GM12878 (cell line): ENCODE measurements around the gene DIPK1A. TPM values are rescaled to one million over a fixed set of nuclear protein-coding genes. Genes with fewer than 3 reads are reported as not detected.

Source experiments
- CHD1 ChIP-seq: IDR thresholded peaks from 2 replicates; pipeline ENCODE4 v1.6.1; 2012; ENCODE audit warnings: low read depth, low read length, improper control_type of control experiment
- CHD4 ChIP-seq: fragments of 200-600 bp; sonication (generic); IDR thresholded peaks from 2 replicates; pipeline ENCODE4 v1.6.1; 2016; ENCODE audit warnings: mild to moderate bottlenecking
- RBBP5 ChIP-seq: fragments of 200-600 bp; sonication (generic); conservative IDR thresholded peaks from 2 replicates; pipeline ENCODE4 v1.6.1; 2016
- SIX5 ChIP-seq: IDR thresholded peaks from 2 replicates; pipeline ENCODE4 v1.6.1; 2011; ENCODE audit warnings: mild to moderate bottlenecking, low read depth, low read length, moderate library complexity; ENCODE audit not compliant: severe bottlenecking
- SUPT20H ChIP-seq: IDR thresholded peaks from 2 replicates; pipeline ENCODE4 v1.6.1; 2011; ENCODE audit warnings: low read depth, mild to moderate bottlenecking, low read length, moderate library complexity, borderline replicate concordance; ENCODE audit not compliant: control insufficient read depth
- polyA plus RNA-seq, 11 experiments: library from polyadenylated mRNA; depleted of rRNA in 4 of 11; unstranded in 6 of 11; stranded (reverse) in 5 of 11; fragments of >200 nt; fragmentation: Nextera tagmentation in 4 of 11; fragmentation: Illumina TruSeq in 1 of 11; extraction: Ambion mirVana in 4 of 11; extraction: Trizol in 1 of 11; gene quantifications; 1 replicate in 1 of 11; 2 replicates in 10 of 11; pipeline versions ENCODE4 v1.2.1 to v1.2.3, GENCODE V29; 2011 to 2016; ENCODE audit warnings: inconsistent platforms in 2 of 11, missing spikeins in 2 of 11, low read depth in 1 of 11
- small RNA-seq: library from RNA; depleted of rRNA; stranded (forward); fragments of <200 nt; gene quantifications from one replicate; pipeline ENCODE3, GENCODE V24; 2014
- total RNA-seq, 4 experiments: library from RNA; depleted of rRNA in 3 of 4; stranded (reverse); fragments of >200 nt in 3 of 4; fragmentation: Illumina TruSeq in 1 of 4; extraction: Trizol in 1 of 4; gene quantifications; 2 replicates each; pipeline versions ENCODE4 v1.2.1 to v1.2.3, GENCODE V29; 2013 to 2021
- TF ChIP-seq, protein P1 (sequence below): IDR thresholded peaks from 2 replicates; pipeline ENCODE4 v1.6.1; 2012; ENCODE audit warnings: mild to moderate bottlenecking, low read depth, low read length

DIPK1A gene
- total and polyA plus RNA-seq, 10 of the 15 experiments (the other 5 are each of a cell fraction or from before 2014, with no cell fraction given): 4.9 to 15.0 (median 9.7) TPM

DNA sequence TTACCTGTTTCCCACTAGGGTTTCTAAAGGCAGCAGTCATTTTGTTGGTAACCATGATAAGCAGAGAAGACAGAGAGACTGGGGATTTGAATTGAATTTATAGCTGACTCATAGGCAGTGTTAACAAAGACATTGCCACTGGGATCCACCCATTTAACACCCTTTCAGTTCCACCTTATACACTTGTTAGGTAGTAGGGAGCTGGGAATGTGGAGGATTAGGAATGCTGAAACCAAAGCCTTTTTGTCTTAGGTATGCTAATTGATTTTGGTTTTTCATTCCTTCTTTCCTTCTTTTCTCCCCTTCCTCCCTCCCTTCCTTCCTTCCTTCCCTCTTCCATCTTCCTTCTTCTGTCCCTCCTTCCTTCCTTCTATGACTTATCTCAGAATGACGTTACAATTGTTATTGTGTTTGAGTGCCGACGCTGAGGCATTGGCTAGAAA lies 168.9 kb downstream of the DIPK1A start (continued):
- TF ChIP-seq, protein P1, sequence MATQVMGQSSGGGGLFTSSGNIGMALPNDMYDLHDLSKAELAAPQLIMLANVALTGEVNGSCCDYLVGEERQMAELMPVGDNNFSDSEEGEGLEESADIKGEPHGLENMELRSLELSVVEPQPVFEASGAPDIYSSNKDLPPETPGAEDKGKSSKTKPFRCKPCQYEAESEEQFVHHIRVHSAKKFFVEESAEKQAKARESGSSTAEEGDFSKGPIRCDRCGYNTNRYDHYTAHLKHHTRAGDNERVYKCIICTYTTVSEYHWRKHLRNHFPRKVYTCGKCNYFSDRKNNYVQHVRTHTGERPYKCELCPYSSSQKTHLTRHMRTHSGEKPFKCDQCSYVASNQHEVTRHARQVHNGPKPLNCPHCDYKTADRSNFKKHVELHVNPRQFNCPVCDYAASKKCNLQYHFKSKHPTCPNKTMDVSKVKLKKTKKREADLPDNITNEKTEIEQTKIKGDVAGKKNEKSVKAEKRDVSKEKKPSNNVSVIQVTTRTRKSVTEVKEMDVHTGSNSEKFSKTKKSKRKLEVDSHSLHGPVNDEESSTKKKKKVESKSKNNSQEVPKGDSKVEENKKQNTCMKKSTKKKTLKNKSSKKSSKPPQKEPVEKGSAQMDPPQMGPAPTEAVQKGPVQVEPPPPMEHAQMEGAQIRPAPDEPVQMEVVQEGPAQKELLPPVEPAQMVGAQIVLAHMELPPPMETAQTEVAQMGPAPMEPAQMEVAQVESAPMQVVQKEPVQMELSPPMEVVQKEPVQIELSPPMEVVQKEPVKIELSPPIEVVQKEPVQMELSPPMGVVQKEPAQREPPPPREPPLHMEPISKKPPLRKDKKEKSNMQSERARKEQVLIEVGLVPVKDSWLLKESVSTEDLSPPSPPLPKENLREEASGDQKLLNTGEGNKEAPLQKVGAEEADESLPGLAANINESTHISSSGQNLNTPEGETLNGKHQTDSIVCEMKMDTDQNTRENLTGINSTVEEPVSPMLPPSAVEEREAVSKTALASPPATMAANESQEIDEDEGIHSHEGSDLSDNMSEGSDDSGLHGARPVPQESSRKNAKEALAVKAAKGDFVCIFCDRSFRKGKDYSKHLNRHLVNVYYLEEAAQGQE: no peak
- TF ChIP-seq SIX5 (no peak), CHD1 (no peak), RBBP5 (no peak), SUPT20H (no peak), CHD4 (no peak)

Small RNA genes lying within 50 kb of the gene (small RNA-seq; reads per million reads assigned to genes)
- gene RF00432: not detected
- gene RN7SL692P: not detected
- gene RNU6-210P: not detected
- not detected for gene RNU6-970P
- 20.2 reads per million, percentile 97 among the genes with 10 or more reads in this experiment for gene SNORA66
- gene SNORD21: not detected

Other genes starting within 250 kb of the DIPK1A start
- gene EVI5, start 176.4 kb downstream of the DIPK1A start, total RNA-seq (2014; rRNA removed): 3.7 and 6.8 TPM in 2 replicates
- gene EVI5, start 176.4 kb downstream of the DIPK1A start, total RNA-seq (2014; rRNA removed; fragmentation: Illumina TruSeq; extraction: Trizol): 2.3 and 3.7 TPM in 2 replicates
- 2.1 and 2.5 TPM in 2 replicates for gene EVI5, start 176.4 kb downstream of the DIPK1A start, total RNA-seq (2021)
- gene EVI5, start 176.4 kb downstream of the DIPK1A start, polyA plus RNA-seq (2011; rRNA removed): 1.4 and 2.0 TPM in 2 replicates
- gene EVI5, start 176.4 kb downstream of the DIPK1A start, polyA plus RNA-seq (2014; fragmentation: Illumina TruSeq; extraction: Trizol): 0.78 and 1.3 TPM in 2 replicates
- gene EVI5, start 176.4 kb downstream of the DIPK1A start, polyA plus RNA-seq (2014; fragmentation: Nextera tagmentation; extraction: Ambion mirVana): under 1 TPM; 0.27 to 0.98 TPM
- 2.4 and 5.1 TPM in 2 replicates for gene EVI5, start 176.4 kb downstream of the DIPK1A start, polyA plus RNA-seq (2014; rRNA removed)
- gene EVI5, start 176.4 kb downstream of the DIPK1A start, polyA plus RNA-seq (2016; fragmentation: Nextera tagmentation; extraction: Ambion mirVana): 1 to 10 TPM; 1.3 to 2.0 TPM
- gene RPL5, start 129.4 kb downstream of the DIPK1A start, total RNA-seq (2014; rRNA removed): 2,485 and 2,957 TPM in 2 replicates
- 2,629 and 2,674 TPM in 2 replicates for gene RPL5, start 129.4 kb downstream of the DIPK1A start, total RNA-seq (2014; rRNA removed; fragmentation: Illumina TruSeq; extraction: Trizol)
- 1,758 and 1,801 TPM in 2 replicates for gene RPL5, start 129.4 kb downstream of the DIPK1A start, total RNA-seq (2021)
- 3,432 and 4,044 TPM in 2 replicates for gene RPL5, start 129.4 kb downstream of the DIPK1A start, polyA plus RNA-seq (2011; rRNA removed)
- 2,529 and 2,797 TPM in 2 replicates for gene RPL5, start 129.4 kb downstream of the DIPK1A start, polyA plus RNA-seq (2014; fragmentation: Illumina TruSeq; extraction: Trizol)
- gene RPL5, start 129.4 kb downstream of the DIPK1A start, polyA plus RNA-seq (2014; fragmentation: Nextera tagmentation; extraction: Ambion mirVana): 1,000 to 10,000 TPM; 5,267 to 6,047 TPM
- gene RPL5, start 129.4 kb downstream of the DIPK1A start, polyA plus RNA-seq (2014; rRNA removed): 3,008 and 3,188 TPM in 2 replicates
- 1,000 to 10,000 TPM; 1,685 to 1,729 TPM for gene RPL5, start 129.4 kb downstream of the DIPK1A start, polyA plus RNA-seq (2016; fragmentation: Nextera tagmentation; extraction: Ambion mirVana)
- 33.3 and 41.8 TPM in 2 replicates for gene MTF2, start 117.8 kb upstream of the DIPK1A start, total RNA-seq (2014; rRNA removed)
- 43.6 and 44.3 TPM in 2 replicates for gene MTF2, start 117.8 kb upstream of the DIPK1A start, total RNA-seq (2014; rRNA removed; fragmentation: Illumina TruSeq; extraction: Trizol)
- 45.9 and 54.8 TPM in 2 replicates for gene MTF2, start 117.8 kb upstream of the DIPK1A start, total RNA-seq (2021)
- 74.9 and 102 TPM in 2 replicates for gene MTF2, start 117.8 kb upstream of the DIPK1A start, polyA plus RNA-seq (2011; rRNA removed)
- 38.8 and 40.7 TPM in 2 replicates for gene MTF2, start 117.8 kb upstream of the DIPK1A start, polyA plus RNA-seq (2014; fragmentation: Illumina TruSeq; extraction: Trizol)
- gene MTF2, start 117.8 kb upstream of the DIPK1A start, polyA plus RNA-seq (2014; fragmentation: Nextera tagmentation; extraction: Ambion mirVana): 10 to 100 TPM; 22.6 to 30.6 TPM
- gene MTF2, start 117.8 kb upstream of the DIPK1A start, polyA plus RNA-seq (2014; rRNA removed): 32.3 and 41.9 TPM in 2 replicates
- 10 to 100 TPM; 67.4 to 69.4 TPM for gene MTF2, start 117.8 kb upstream of the DIPK1A start, polyA plus RNA-seq (2016; fragmentation: Nextera tagmentation; extraction: Ambion mirVana)
- gene TMED5, start 219.0 kb upstream of the DIPK1A start, total RNA-seq (2014; rRNA removed): 66.8 and 74.4 TPM in 2 replicates
- 53.0 and 53.6 TPM in 2 replicates for gene TMED5, start 219.0 kb upstream of the DIPK1A start, total RNA-seq (2014; rRNA removed; fragmentation: Illumina TruSeq; extraction: Trizol)
- 49.8 and 50.6 TPM in 2 replicates for gene TMED5, start 219.0 kb upstream of the DIPK1A start, total RNA-seq (2021)
- 67.3 and 113 TPM in 2 replicates for gene TMED5, start 219.0 kb upstream of the DIPK1A start, polyA plus RNA-seq (2011; rRNA removed)
- gene TMED5, start 219.0 kb upstream of the DIPK1A start, polyA plus RNA-seq (2014; fragmentation: Illumina TruSeq; extraction: Trizol): 47.4 and 63.5 TPM in 2 replicates
- 10 to 100 TPM; 18.5 to 19.9 TPM for gene TMED5, start 219.0 kb upstream of the DIPK1A start, polyA plus RNA-seq (2014; fragmentation: Nextera tagmentation; extraction: Ambion mirVana)
- gene TMED5, start 219.0 kb upstream of the DIPK1A start, polyA plus RNA-seq (2014; rRNA removed): 49.2 and 55.0 TPM in 2 replicates
- gene TMED5, start 219.0 kb upstream of the DIPK1A start, polyA plus RNA-seq (2016; fragmentation: Nextera tagmentation; extraction: Ambion mirVana): 10 to 100 TPM; 76.9 to 80.6 TPM
- 15.6 and 17.0 TPM in 2 replicates for gene CCDC18, start 219.3 kb upstream of the DIPK1A start, total RNA-seq (2014; rRNA removed)
- gene CCDC18, start 219.3 kb upstream of the DIPK1A start, total RNA-seq (2014; rRNA removed; fragmentation: Illumina TruSeq; extraction: Trizol): 31.9 and 32.9 TPM in 2 replicates
- gene CCDC18, start 219.3 kb upstream of the DIPK1A start, total RNA-seq (2021): 19.3 and 19.5 TPM in 2 replicates
- 16.6 and 32.7 TPM in 2 replicates for gene CCDC18, start 219.3 kb upstream of the DIPK1A start, polyA plus RNA-seq (2011; rRNA removed)
- 21.3 and 29.1 TPM in 2 replicates for gene CCDC18, start 219.3 kb upstream of the DIPK1A start, polyA plus RNA-seq (2014; fragmentation: Illumina TruSeq; extraction: Trizol)
- 10 to 100 TPM; 17.5 to 19.7 TPM for gene CCDC18, start 219.3 kb upstream of the DIPK1A start, polyA plus RNA-seq (2014; fragmentation: Nextera tagmentation; extraction: Ambion mirVana)
- gene CCDC18, start 219.3 kb upstream of the DIPK1A start, polyA plus RNA-seq (2014; rRNA removed): 15.2 and 16.2 TPM in 2 replicates
- 10 to 100 TPM; 31.6 to 34.9 TPM for gene CCDC18, start 219.3 kb upstream of the DIPK1A start, polyA plus RNA-seq (2016; fragmentation: Nextera tagmentation; extraction: Ambion mirVana)